H1 (cell line): ENCODE measurements around the gene TXLNG. TPM values are rescaled to one million over a fixed set of nuclear protein-coding genes. Genes with fewer than 3 reads are reported as not detected.

ENCODE experiments used
- CHD7 ChIP-seq: fragments of 300-600 bp; sonication (generic); IDR thresholded peaks from 2 replicates; pipeline ENCODE4 v1.7.1; 2012; ENCODE audit warnings: low read length, moderate library complexity, mild to moderate bottlenecking, inconsistent platforms; ENCODE audit not compliant: insufficient replicate concordance
- polyA plus RNA-seq, 7 experiments: library from polyadenylated mRNA; depleted of rRNA in 3 of 7; stranded (reverse) in 5 of 7; unstranded in 2 of 7; fragments of >200 nt in 5 of 7; fragments of 200-250 nt in 2 of 7; gene quantifications; 1 replicate in 5 of 7; 2 replicates in 1 of 7; 4 replicates in 1 of 7; pipeline versions ENCODE4 v1.2.1 to v1.2.3, GENCODE V29; 2011 to 2013; ENCODE audit warnings: missing spikeins in 2 of 7, mixed read lengths in 2 of 7
- total RNA-seq: library from RNA; stranded (reverse); fragmentation: NEBNext Ultra II Directional; extraction: Animal tissue kit (Norgen Biotek cat#: 25700); gene quantifications from 2 replicates; pipeline ENCODE4 v1.2.1, GENCODE V29; 2021

Gene TXLNG
- total and polyA plus RNA-seq, 2 of the 8 experiments (the other 6 are each of a cell fraction or from before 2014, with no cell fraction given), result 32.9 to 42.9 TPM

- TF ChIP-seq CHD7, result no peak
Observed at GRCh38 chrX:16851827-16852226, 65.6 kb downstream of the TXLNG start (continued).
